HG03354 (cell line): ENCODE measurements around the gene ANKHD1.

Experiments used
- ATAC-seq: cut with Tn5 transposase; IDR thresholded peaks from one replicate; pipeline ENCODE4 v1.9.1; 2021; ENCODE audit warnings: mild to moderate bottlenecking; ENCODE audit not compliant: unreplicated experiment, poor library complexity, severe bottlenecking

ANKHD1 gene

GRCh38 chr5:140401362-140402257 lies at the start of gene ANKHD1:
ANKHD1 (plus strand) TSS chr5:140401833; CDS start chr5:140401968, 135 bp downstream.
- ATAC-seq: peak; percentile 84

GRCh38 chr5:140355546-140355945 lies 46.1 kb upstream of the ANKHD1 start:
- ATAC-seq: no peak

GRCh38 chr5:140356853-140357725 lies 44.5 kb upstream of the ANKHD1 start:
- ATAC-seq: peak; percentile 22

GRCh38 chr5:140357726-140358093 lies 43.9 kb upstream of the ANKHD1 start:
- ATAC-seq: peak; percentile 96

GRCh38 chr5:140358738-140359310 lies 42.8 kb upstream of the ANKHD1 start:
- no peak for ATAC-seq

- no peak for ATAC-seq
Measured at GRCh38 chr5:140360101-140360500, 41.5 kb upstream of the ANKHD1 start, which contains the start of gene SLC4A9. SLC4A9 (plus strand) TSS chr5:140360194; CDS start chr5:140360237, 43 bp downstream.

GRCh38 chr5:140360681-140361479 lies 40.8 kb upstream of the ANKHD1 start:
- ATAC-seq: no peak

GRCh38 chr5:140361901-140362300 lies 39.7 kb upstream of the ANKHD1 start:
- ATAC-seq: no peak

GRCh38 chr5:140362311-140362710 lies 39.3 kb upstream of the ANKHD1 start:
- ATAC-seq: no peak

GRCh38 chr5:140362875-140363630 lies 38.6 kb upstream of the ANKHD1 start:
- ATAC-seq: peak; percentile 92

- ATAC-seq: no peak
Measured at GRCh38 chr5:140363631-140364471, 37.8 kb upstream of the ANKHD1 start.

GRCh38 chr5:140364472-140364765 lies 37.2 kb upstream of the ANKHD1 start:
- ATAC-seq: no peak

GRCh38 chr5:140365282-140365681 lies 36.4 kb upstream of the ANKHD1 start:
- no peak for ATAC-seq

GRCh38 chr5:140365941-140366340 lies 35.7 kb upstream of the ANKHD1 start:
- ATAC-seq: no peak

- ATAC-seq: no peak
Measured at GRCh38 chr5:140366589-140367255, 34.9 kb upstream of the ANKHD1 start.

GRCh38 chr5:140367256-140368013 lies 34.2 kb upstream of the ANKHD1 start:
- ATAC-seq: no peak
